HG03108 (cell line): ENCODE measurements around the gene BCL11A.

Source experiments
- ATAC-seq: cut with Tn5 transposase; IDR thresholded peaks from one replicate; pipeline ENCODE4 v1.9.1; 2021; ENCODE audit warnings: moderate library complexity; ENCODE audit not compliant: unreplicated experiment

The BCL11A gene

GRCh38 chr2:60548311-60548710 lies 5.1 kb downstream of the BCL11A start:
- ATAC-seq: no peak

DNA sequence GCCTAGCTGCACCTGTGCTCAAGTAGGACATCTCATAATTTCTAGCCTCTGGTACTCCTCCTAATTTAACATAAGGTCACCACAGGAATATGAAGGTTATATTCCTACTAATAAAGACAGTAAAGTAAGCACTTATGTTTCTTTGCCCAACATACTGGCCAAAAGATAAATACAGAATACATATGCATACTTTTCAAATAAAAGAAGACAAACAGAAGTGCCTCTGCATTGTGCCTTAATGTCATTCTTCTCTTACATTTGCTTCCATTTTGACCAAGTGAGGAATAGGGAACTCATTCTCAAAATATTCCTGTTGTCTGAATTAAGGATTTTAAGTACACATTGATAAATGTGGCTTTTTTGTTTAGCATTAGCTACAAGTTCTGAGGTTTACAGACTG lies 5.6 kb downstream of the BCL11A start:
- no peak for ATAC-seq

GRCh38 chr2:60546756-60547420 lies 6.6 kb downstream of the BCL11A start:
- ATAC-seq: no peak

DNA sequence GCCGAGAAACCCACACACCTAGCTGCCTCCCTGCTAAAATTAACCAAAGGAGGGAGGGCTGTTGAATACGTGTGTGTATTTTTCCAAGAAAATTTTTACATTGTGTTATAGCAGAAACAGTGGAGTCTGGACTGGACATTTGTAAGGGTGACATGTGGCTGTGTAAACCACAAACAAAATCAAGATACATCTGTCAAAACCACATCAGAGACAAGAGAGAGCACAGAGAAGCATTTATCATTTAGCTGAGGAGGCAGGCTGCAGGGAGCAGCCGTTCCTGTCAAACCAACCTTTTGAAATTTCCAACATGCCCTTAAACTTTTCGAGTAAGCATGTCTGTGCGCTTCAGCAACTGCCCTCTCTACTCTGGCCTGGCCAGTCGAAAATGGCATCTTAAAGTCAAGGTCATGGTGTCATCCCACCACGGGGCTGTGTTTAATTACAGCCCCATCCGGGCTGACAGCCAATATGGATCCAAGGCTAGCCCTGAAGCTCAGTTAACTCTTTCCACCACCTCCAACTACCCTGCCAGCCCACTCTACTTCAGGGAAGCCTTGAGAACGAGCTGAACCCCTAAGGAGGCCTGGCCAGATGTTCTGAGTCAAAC lies 8.4 kb downstream of the BCL11A start:
- ATAC-seq: no peak

DNA sequence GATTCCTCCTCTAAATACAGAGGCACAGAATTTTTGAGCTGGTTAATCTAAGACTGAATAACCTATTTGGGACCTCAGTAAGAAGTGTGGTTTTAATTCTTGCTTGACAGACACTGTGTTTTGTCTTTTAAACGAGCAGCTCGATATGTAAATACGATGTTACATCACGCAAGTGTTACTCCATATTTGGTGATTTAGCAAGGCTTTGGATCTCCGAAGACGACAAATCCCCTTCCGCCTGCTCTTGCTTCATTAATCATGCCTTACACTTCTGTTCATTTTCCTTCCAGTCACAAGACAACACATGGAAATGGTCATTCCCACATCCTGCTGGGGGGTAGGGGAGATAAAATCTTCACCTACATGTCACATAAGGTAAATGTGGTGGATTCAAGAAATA lies 9.4 kb downstream of the BCL11A start:
- ATAC-seq: no peak

DNA sequence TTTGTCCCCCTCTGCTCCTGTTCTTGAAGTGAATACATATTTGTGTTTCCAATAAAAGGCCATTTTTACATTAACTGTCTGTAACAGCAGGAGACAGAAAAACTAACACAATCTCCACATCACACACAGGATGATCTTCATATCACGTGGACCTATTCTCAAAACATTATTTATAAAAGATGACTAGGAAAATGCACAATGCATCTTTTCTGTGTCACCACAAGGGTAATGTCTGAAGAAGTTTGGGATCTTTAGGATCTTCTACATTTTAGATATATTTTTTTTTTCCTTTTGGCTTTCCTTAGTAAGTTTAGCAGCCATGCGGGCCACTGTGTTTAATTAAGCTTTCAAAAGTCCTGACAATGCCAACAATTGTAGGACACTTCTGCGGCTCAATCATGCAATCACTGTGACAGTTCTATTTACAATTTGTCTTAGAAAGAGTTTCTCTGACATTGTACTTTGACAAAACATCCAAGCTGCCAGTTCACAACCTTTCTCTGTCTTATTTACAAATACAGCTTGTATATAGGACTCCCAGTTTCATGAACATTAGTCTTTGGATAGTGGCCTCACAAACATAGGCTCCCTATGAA lies 12.3 kb downstream of the BCL11A start:
- no peak for ATAC-seq

DNA sequence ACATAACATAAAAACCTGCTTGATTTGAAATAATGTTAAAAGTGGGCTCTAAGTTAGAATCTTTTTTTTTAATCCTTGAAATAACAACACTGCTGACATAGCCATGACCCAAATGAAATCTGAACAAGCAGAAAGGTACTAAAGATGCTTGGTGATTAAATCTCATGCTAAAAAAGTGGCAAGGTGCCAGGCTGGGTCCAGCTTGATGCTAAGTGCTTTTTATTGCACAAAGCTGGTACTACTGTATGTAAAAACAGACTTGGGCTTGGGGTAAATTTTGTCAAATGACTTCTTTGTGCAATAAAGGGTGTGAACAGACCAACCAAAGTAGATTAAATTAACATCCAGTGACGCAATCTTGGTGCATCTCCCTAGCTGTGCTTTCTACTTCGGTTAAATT lies 13.4 kb downstream of the BCL11A start:
- no peak for ATAC-seq

GRCh38 chr2:60539140-60539539 lies 14.3 kb downstream of the BCL11A start:
- ATAC-seq: no peak

GRCh38 chr2:60538101-60538500 lies 15.4 kb downstream of the BCL11A start:
- no peak for ATAC-seq

DNA sequence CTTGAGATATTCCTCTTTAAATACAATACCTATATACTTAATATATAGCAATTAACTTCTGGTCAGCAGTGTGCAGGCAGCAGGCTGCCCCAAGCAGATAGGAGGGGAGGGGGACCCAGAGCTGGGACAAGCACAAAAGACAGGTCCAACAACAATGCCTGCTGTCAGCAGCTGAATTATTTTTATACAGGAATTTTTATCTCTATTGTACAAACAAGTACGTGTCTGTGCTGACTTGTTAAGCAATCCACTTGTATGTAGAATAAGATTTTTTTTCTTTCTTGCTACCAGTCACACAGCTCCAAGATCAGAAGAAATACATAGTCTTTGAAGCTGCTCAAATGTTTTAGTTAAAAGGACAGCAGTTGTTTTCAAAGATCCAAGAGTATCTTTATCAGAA lies 16.7 kb downstream of the BCL11A start:
- no peak for ATAC-seq

GRCh38 chr2:60535685-60536312 lies 17.7 kb downstream of the BCL11A start:
- ATAC-seq: peak; percentile 70

GRCh38 chr2:60534892-60535684 lies 18.4 kb downstream of the BCL11A start:
- no peak for ATAC-seq

DNA sequence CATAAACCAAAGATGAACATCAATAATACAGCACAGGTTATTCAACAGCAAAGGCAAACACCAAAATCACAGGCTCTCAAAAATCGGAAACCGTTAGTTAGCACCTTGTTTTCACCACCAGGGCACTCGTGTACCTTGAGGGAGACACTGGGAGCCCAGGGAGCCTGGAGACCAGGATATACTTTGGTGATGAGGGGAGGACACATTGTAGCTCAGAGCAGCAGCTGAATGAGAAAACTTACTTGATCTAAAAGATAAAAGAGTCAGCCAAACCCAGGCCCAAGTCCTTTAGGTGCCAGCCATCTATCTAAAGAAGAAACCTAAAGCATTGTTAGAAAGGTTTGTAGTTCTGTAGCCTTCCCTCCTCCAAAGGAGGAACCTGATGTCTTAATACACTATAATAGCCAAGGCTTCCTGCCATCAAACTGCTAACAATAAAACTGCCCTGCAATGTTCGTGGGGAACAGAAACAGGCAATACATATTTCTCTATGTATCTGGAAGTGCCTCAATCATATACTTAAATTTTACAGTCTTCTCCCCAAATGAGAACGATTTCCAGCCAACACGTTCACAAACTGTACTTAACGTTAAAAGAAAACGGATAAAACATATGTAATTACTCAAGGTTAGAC lies 19.3 kb downstream of the BCL11A start:
- ATAC-seq: no peak

DNA sequence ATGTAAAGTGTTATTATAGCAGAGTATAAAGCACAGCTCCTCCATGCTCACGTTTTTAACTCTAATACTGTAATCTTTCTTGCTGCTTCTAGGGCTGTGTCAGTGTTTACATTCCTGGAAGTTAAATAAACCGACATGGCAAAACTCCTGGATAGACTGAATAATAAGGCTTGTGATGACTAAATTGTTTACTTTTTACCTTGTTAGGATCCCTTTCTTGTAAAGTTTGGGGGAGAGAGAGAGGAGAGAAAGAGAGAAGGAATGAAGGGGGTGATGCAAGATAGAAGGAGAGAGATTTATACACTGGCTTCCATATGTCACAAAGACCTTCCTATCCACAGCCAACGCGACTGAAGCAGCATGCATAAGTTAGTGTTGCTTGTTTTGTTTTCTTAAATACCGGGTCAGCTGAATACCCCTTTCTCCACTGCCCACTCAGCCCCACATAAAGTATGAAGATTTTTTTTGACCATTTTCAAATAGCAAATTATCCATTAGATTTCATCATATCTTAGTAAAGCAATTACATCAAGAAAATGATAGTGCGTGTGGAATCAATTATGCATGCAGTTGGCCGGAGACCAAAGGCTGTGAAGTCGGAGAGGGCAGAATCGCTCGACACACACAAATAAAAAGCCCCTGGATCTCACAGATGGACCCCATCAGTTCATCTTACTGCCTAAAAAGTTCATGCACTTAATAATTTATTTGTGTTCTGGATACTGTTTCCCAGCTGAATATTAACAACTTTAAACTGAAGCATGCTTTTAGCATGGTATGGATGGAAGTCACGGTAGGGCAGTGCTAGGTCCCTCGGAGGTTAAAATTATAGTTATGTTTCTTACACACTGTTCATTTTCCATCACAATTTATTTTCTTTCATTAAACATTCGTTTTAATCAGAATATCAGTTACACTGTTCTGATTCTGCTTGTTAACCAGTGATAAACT lies 20.1 kb downstream of the BCL11A start:
- ATAC-seq: no peak

DNA sequence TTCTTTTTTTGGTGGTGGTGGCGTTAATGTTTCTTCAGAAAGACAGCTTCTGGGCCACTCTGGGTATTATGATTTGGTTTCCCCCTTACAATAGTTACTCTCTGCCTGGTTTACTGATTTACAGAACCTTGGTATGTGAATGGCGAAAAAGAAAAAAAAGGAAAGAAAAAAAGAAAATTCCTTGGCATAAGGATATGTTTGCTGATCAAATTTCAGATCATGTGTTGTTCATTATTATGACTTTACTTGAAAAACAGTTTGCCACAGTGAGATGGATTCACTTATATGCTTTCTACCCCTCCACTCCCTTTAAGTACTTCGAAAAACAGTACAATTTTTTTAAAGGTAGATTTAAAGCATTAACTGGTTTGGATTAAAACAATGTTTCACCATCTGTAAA lies 21.0 kb downstream of the BCL11A start:
- no peak for ATAC-seq

DNA sequence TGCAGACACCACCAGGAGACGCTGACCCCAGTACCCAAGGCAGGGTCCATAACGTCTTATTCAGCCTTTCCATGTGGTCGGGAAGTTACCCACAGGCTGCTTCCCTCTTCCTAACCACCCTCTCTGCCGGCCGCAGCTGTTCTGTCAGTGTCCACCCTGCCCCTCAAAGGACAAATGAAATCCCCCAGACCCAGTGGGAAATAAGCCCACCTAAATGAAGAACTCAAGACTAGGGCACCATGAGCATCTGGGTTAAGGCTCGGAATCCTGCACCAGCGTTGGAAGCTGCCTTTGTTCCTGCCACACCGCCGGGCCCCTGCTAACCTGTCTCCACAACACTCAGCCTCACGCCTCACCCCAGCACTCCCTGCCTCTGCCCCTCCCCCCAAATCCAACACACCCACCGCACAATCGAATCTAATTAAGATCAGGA lies 21.7 kb downstream of the BCL11A start:
- ATAC-seq: no peak

DNA sequence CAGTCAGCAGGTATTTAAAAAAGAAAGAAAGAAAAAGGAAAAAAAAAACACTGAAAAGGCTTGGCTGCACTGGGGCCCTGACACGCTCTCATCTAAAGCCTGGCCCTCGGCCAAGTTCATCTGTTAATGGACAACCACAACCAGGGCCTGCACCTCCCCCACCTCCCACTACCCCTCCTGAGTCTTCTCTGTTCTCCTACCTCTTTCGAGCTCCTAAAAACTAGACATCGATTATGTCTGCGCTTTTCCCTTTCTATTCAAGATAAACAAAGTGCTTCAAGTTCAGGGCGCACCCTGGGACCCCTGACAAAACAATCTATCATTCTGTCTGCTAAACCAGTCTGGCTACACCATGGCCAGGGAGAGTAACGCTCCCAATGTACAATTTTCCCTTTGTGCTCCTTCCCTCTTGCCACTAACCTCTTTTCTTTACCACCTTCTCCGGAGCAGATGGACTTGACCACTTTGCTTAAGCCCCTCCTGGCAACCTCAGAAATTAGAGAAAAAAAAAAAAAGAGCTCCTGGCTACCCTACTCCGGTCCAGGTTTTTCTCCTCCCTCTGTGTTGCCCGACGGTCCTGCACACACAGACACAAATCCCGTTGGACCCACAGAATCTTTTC lies 22.7 kb downstream of the BCL11A start:
- ATAC-seq: peak; percentile 66

DNA sequence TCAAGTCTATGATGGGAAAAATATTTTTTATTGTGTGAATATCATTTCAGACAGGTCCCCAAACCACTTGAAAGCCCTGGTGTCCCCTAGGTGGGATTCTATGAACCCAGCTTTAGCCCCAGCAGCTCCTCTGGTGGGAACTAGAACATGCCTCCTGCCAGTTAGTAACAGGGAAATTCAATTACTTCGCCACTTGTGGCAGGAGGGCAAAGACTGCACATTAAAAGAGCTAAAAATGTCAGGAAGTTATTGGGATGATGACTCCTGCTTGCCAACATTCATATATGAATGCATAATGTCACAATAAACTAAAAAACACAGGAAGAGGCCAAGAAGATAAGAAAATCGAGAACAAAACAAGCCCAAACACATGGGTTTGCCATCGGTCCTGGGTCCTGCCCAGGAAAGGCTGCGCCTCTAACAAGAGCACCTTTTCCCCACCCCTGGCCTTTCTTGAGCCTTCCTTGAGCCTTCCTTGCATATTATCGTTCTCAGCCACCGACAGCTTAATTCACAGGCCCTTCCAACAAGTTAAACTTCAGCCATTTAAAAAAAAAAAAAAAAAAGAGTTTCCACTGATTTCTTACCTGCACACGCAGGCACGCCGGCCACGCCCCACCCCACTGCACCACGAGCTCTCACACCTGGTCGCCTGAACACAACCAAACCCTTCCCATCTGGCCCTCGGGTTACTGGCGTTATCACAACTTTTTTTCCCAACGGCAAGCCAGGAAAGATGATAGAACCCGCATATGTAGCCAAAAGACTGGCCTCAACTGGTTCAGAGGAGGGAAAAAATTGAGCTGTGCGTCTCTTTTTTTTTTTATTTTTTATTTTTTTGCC lies 23.4 kb downstream of the BCL11A start:
- no peak for ATAC-seq
